Subcutaneous adipose tissue (tissue), 4 donors: Measurements from ENCODE around the gene ADAMTS17. TPM values are rescaled to one million over a fixed set of nuclear protein-coding genes. Genes with fewer than 3 reads are reported as not detected.

Experiments
- CTCF ChIP-seq: fragments of 450-650 bp; IDR thresholded peaks from one replicate; pipeline ENCODE4 v1.5.1; 2016; ENCODE audit warnings: low read depth, mild to moderate bottlenecking, control low read depth, antibody characterized with exemption, moderate library complexity
- total RNA-seq, 4 donors: library from RNA; depleted of rRNA; stranded (reverse); fragments of >200 nt; gene quantifications; one replicate each; pipeline ENCODE4 v1.1.0, GENCODE V29; 2016

The ADAMTS17 gene
- total RNA-seq, 4 donors from 2014 or later: 0.49 to 5.3 (median 2.5) TPM

- TF ChIP-seq CTCF: no peak
These were observed 207.2 kb downstream of the ADAMTS17 start for GRCh38 chr15:100134586-100134985.

DNA sequence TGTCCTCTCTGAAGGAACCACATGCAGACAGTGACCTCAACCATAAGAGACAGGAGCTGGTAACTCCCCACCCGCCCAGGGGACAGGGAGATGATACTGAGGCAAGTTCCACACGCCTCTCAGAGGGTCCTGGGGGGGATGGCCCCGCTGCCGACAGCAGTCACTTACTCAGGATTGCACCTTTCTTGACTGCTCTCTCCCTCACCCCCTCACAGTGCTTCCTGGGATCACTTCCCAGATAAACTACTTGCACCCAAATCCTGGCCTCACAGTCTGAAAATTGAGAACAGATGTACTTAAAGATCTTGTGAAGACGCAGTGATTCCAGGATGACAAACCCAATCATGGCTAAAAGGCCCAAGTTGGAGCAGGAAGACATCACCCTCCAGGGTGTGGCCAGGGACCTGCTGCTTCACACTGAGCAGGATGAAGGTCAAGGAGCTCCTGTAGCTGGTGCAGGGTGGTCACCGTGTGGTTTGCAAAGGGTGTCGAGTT is 207.6 kb downstream of the ADAMTS17 start:
- no peak for TF ChIP-seq CTCF

GRCh38 chr15:100133001-100133400 is 208.8 kb downstream of the ADAMTS17 start:
- TF ChIP-seq CTCF: no peak

GRCh38 chr15:100132309-100132708 is 209.5 kb downstream of the ADAMTS17 start:
- TF ChIP-seq CTCF: no peak

GRCh38 chr15:100131321-100132224 is 210.2 kb downstream of the ADAMTS17 start:
- TF ChIP-seq CTCF: no peak

GRCh38 chr15:100129677-100130076 is 212.1 kb downstream of the ADAMTS17 start:
- TF ChIP-seq CTCF: no peak

DNA sequence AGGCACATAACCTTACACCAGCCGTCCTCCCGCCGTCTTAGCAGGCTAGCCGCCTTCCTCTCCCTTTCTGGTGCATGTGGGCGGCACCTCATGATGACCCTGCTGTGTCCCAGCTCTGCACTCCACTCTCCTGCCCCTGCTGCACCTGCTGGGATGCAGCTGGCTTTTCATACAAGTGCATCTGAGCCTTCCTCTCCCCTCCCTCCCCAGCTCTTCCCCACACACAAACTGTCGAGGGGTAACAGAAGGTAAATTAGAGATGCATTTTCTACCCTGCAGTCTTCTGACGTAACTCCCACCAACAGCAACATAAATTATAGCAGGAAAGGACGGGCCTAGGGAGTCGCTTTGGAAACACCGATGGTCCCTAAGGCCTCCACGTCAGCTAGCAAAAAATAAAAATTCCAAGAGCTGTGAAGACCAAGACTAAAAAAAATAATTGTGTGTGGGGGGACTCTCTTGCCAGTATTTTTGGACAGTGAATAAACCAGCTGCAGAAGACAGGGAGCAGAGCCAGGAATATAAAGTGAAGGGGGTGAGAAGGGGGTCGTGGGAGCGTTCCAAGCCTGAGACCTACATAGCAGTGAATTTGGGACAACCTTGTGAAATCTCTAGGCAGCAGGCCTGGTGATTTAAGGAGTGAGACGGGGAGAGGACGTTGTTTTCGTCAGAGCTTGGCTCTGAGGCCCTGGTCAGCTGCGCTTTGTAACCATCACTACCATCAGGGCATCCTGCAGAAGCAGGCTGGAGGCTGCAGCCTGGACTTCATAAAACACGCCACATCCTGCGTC is 216.2 kb downstream of the ADAMTS17 start:
- TF ChIP-seq CTCF: no peak
